Transverse colon (tissue), 4 donors: ENCODE measurements around the gene PCSK5. TPM values are rescaled to one million over a fixed set of nuclear protein-coding genes. Genes with fewer than 3 reads are reported as not detected.

Source experiments
- DNase-seq: peaks from one replicate; pipeline ENCODE4 v3.0.0-alpha.2; 2019
- H3K27ac ChIP-seq, 4 donors: fragments of 200-600 bp; sonication (generic); 2 replicates each; pipeline ENCODE4 v1.5.1; 2016 to 2018; ENCODE audit warnings: inconsistent platforms in 4 of 4
- H3K27me3 ChIP-seq: fragments of 200-600 bp; sonication (generic); 2 replicates; pipeline ENCODE4 v1.5.1; 2017; ENCODE audit warnings: inconsistent platforms
- H3K36me3 ChIP-seq, 4 donors: fragments of 200-600 bp; sonication (generic); 2 replicates each; pipeline ENCODE4 v1.5.1; 2017 to 2019; ENCODE audit warnings: inconsistent platforms in 4 of 4
- H3K4me1 ChIP-seq, 4 donors: fragments of 200-600 bp; sonication (generic); 2 replicates each; pipeline ENCODE4 v1.5.1; 2017 to 2020; ENCODE audit warnings: inconsistent platforms in 4 of 4
- H3K4me3 ChIP-seq, 4 donors: fragments of 200-600 bp; sonication (generic); 1 replicate in 1 of 4; 2 replicates in 3 of 4; pipeline versions ENCODE4 v1.5.1 to v1.6.1; 2017 to 2019; ENCODE audit warnings: inconsistent platforms in 4 of 4
- H3K9me3 ChIP-seq, 2 donors: fragments of 200-600 bp; sonication (generic); 2 replicates each; pipeline ENCODE4 v1.5.1; 2017 to 2019; ENCODE audit warnings: inconsistent platforms in 2 of 2
- EP300 ChIP-seq: sonication (generic); formaldehyde crosslinking; IDR thresholded peaks from one replicate; pipeline ENCODE4 v1.6.1; 2017; ENCODE audit warnings: antibody characterized with exemption, low read depth
- POLR2A ChIP-seq: fragments of 450-650 bp; IDR thresholded peaks from one replicate; pipeline ENCODE4 v1.6.1; 2016; ENCODE audit warnings: antibody characterized with exemption, mild to moderate bottlenecking, moderate library complexity
- POLR2AphosphoS5 ChIP-seq, 3 donors: sonication (generic); formaldehyde crosslinking; IDR thresholded peaks; one replicate each; pipeline ENCODE4 v1.6.1; 2016; ENCODE audit warnings: antibody characterized with exemption in 3 of 3
- WGBS, 2 donors: methylation state at CpG; one replicate each; pipeline ENCODE4 v1.1.5; 2018; ENCODE audit warnings: low coverage in 1 of 2; 5-methylcytosine and 5-hydroxymethylcytosine counted together
- in situ Hi-C, 4 donors: fragments of 200-750 bp; cut with MboI; loops; one replicate each; pipeline versions ENCODE4 v1.15.0 to v1.15.1; 2017; ENCODE audit warnings: low sequenced_read_pairs in 3 of 4, low pct_ligation_motif_present in 1 of 4, low pct_unique_long_range_greater_than_20kb in 1 of 4
- intact Hi-C: fragments of 100-400 bp; cut with DNase I; formaldehyde crosslinking; loops from one replicate; pipeline ENCODE4 v1.15.1; 2023; ENCODE audit warnings: low total_unique reads
- total RNA-seq, 4 donors: library from RNA; depleted of rRNA; stranded (reverse); fragments of >200 nt; gene quantifications; one replicate each; pipeline ENCODE4 v1.1.0, GENCODE V29; 2016
- TF ChIP-seq, protein P1 (sequence below), 5 experiments: fragments of 200-600 bp in 3 of 5; fragments of 450-650 bp in 2 of 5; sonication (generic) in 3 of 5; IDR thresholded peaks; 1 replicate in 2 of 5; 2 replicates in 3 of 5; pipeline ENCODE4 v1.5.1; 2016 to 2017; ENCODE audit warnings: antibody characterized with exemption in 5 of 5, inconsistent platforms in 3 of 5, mild to moderate bottlenecking in 2 of 5, moderate library complexity in 1 of 5

PCSK5 gene
- total RNA-seq, 4 donors from 2014 or later = 110 to 248 (median 127) TPM

DNA sequence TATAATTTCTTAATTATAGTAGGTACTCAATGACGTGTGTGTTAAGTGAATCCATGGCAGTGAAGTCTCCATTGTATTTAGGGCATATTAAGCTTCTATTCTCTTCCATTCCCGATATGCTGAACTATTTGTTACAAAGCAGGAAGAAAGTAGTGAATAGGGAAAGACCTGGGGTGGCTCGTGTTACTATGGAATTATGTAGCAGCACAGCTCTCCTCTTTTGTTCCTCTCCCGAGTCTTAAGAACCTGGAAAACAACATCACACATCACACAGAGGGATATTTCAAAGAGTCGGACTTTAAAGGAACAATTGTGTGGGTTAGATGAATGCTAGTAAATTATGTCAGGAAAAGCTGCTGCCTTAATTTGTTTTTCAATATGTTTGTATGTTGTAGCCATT, 131.8 kb downstream of the PCSK5 start:
- H3K27ac ChIP-seq = no peak overlapping the region
- TF ChIP-seq EP300 = no peak
- TF ChIP-seq, protein P1, sequence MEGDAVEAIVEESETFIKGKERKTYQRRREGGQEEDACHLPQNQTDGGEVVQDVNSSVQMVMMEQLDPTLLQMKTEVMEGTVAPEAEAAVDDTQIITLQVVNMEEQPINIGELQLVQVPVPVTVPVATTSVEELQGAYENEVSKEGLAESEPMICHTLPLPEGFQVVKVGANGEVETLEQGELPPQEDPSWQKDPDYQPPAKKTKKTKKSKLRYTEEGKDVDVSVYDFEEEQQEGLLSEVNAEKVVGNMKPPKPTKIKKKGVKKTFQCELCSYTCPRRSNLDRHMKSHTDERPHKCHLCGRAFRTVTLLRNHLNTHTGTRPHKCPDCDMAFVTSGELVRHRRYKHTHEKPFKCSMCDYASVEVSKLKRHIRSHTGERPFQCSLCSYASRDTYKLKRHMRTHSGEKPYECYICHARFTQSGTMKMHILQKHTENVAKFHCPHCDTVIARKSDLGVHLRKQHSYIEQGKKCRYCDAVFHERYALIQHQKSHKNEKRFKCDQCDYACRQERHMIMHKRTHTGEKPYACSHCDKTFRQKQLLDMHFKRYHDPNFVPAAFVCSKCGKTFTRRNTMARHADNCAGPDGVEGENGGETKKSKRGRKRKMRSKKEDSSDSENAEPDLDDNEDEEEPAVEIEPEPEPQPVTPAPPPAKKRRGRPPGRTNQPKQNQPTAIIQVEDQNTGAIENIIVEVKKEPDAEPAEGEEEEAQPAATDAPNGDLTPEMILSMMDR (IDR thresholded peaks at IDR 0.05) = no peak
- no peak for TF ChIP-seq POLR2AphosphoS5 (IDR thresholded peaks at IDR 0.05)
- no peak for TF ChIP-seq POLR2A
- no peak overlapping the region for H3K4me3 ChIP-seq
- H3K9me3 ChIP-seq = no peaks in the 10 kb centered on the region
- no peak for DNase-seq
- in situ Hi-C loops = loop anchor here in 1 of 4 donors (25.0 kb wide), 1 partner anchor 110 kb away; no protein-coding TSS in a partner anchor
- H3K4me1 ChIP-seq = peaks cover 0 to 8% (median 3%) of the 10 kb centered on the region in 4 donors
- WGBS, 2 donors = 84 to 90% methylated on average over 5 of the region's 5 CpGs
- H3K36me3 ChIP-seq = peaks cover 0 to 9% (median 0%) of the 10 kb centered on the region in 4 donors
- no peaks in the 10 kb centered on the region for H3K27me3 ChIP-seq
- intact Hi-C loops = no loop called here

- peaks cover 0 to 4% (median 1%) of the 10 kb centered on the region in 4 donors for H3K4me1 ChIP-seq
- intact Hi-C loops = no loop called here
- H3K27me3 ChIP-seq = no peaks in the 10 kb centered on the region
- H3K9me3 ChIP-seq = no peaks in the 10 kb centered on the region
- WGBS, 2 donors = 71 to 86% methylated on average over 3 to 7 of the region's 7 CpGs
- in situ Hi-C loops = loop anchor here in 1 of 4 donors (25.0 kb wide), 1 partner anchor 111 kb away; no protein-coding TSS in a partner anchor
- DNase-seq = no peak
- no peak overlapping the region for H3K27ac ChIP-seq
- peaks cover 0 to 9% (median 0%) of the 10 kb centered on the region in 4 donors for H3K36me3 ChIP-seq
- H3K4me3 ChIP-seq = no peak overlapping the region
- TF ChIP-seq POLR2A (no peak), EP300 (no peak), POLR2AphosphoS5 (IDR thresholded peaks at IDR 0.05) (no peak)
- TF ChIP-seq, protein P1 (IDR thresholded peaks at IDR 0.05) = no peak
Measured at GRCh38 chr9:76023715-76024195, 133.3 kb downstream of the PCSK5 start.

- in situ Hi-C loops (no loop called here), intact Hi-C loops (no loop called here)
- TF ChIP-seq POLR2AphosphoS5 (IDR thresholded peaks at IDR 0.05) (no peak), POLR2A (no peak), EP300 (no peak)
- TF ChIP-seq, protein P1 (IDR thresholded peaks at IDR 0.05) = no peak
- no peak overlapping the region for H3K4me3 ChIP-seq
- WGBS, 2 donors = 87 to 100% methylated on average over 1 of the region's 1 CpG
- no peak for DNase-seq
- peaks cover 0 to 9% (median 0%) of the 10 kb centered on the region in 4 donors for H3K36me3 ChIP-seq
- no peak overlapping the region for H3K27ac ChIP-seq
- H3K27me3 ChIP-seq = no peaks in the 10 kb centered on the region
- peaks cover 0 to 9% (median 0%) of the 10 kb centered on the region in 4 donors for H3K4me1 ChIP-seq
- H3K9me3 ChIP-seq = no peaks in the 10 kb centered on the region
Measured at GRCh38 chr9:76025286-76025685, 134.8 kb downstream of the PCSK5 start.

GRCh38 chr9:76026796-76027195, 136.3 kb downstream of the PCSK5 start:
- DNase-seq = no peak
- H3K9me3 ChIP-seq = no peaks in the 10 kb centered on the region
- WGBS, 2 donors = 98 to 100% methylated on average over 6 of the region's 6 CpGs
- intact Hi-C loops = no loop called here
- H3K27ac ChIP-seq = no peak overlapping the region
- H3K36me3 ChIP-seq = peaks cover 0 to 9% (median 0%) of the 10 kb centered on the region in 4 donors
- in situ Hi-C loops = no loop called here
- H3K4me1 ChIP-seq = peaks cover 0 to 9% (median 0%) of the 10 kb centered on the region in 4 donors
- H3K4me3 ChIP-seq = no peak overlapping the region
- no peak for TF ChIP-seq POLR2A
- no peak for TF ChIP-seq POLR2AphosphoS5 (IDR thresholded peaks at IDR 0.05)
- TF ChIP-seq, protein P1 (IDR thresholded peaks at IDR 0.05) = no peak
- no peak for TF ChIP-seq EP300
- no peaks in the 10 kb centered on the region for H3K27me3 ChIP-seq
